ENCODE results near the gene AIRE.
"Not testable (repeated sequence)": the region's sequence is repeated elsewhere in the genome, so short reads cannot be mapped to it uniquely, and the experiment has no call there.

AIRE gene

DNA sequence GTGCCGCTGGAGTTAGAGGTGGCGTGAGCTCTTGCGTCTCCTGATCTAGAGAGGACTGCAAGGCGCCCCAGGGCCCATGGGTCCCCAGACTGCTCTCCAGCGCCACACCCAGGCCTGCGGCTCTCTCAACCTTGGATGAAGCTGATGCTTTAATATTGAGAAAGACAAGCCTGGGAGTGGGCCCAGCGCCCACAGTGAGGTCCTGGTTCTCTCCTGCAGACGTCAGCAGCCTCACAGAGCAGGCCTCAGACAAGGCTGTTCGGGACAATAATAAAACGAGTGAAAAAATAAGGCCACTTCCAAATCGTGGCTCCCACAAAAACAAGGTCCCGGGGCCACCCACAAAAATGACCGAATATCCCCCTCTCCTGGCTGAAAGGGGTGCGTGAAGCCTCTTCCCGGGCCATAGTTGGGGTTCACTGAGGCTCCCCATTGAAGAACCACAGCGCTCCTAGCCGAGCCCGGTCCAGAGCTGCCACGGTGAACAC lies 18.0 kb upstream of the AIRE start:
- DNase-seq (ENCODE audit: low read depth, low spot score), result no peak

DNA sequence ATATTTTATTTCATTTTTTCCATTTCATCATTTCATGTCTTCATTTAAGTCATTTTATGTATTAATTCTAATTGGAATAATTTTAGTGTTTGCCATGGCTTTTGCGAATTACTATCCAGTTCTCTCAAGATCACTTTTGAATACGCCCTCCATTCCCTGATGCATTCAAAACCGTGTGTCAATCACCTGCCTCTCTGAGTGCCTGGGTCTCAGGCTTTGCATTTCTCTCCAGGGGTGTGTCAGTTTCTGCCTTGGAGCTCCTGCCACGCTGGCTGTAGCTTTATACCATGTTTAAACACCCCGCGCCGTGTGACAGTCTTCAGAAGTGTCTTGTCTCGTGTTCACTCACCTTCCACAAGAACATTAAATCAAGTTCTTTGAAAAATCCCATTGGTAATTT lies 16.6 kb upstream of the AIRE start:
- DNase-seq (ENCODE audit: low read depth, low spot score), result no peak

DNA sequence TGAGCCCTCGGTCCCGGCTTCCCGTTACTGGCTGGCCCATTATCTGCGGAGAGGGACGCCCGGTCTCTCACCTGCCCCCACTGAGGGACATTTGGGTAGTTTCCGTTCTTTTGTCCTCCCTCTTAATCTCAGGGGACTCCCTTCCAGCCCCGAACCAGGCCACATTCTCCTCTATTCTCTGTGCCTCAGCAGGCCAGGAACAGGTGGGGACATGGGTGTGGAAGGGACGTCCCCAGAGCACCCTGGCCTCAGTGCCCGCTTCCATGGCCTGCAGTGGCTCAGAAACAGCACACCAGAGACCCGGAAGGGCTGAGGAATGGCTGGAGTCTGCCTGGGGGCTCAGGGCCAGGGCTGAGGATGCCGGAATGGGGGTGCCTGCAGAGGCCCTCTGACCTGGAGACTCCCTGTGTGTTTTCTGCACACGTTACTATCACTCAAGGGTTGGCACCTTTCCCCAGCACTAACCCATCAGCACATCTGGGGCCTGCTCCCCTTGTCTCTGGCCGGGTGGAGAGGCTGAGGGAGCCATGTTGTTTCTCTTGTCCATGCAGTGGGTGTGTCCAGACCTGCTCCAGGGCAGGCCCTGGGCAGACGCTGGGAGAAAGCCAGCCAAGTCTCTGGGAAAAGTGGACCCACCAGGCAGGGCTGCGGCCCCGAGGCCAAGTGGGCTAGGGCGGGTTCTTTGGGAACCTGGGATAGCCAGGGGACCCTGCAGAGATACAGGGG lies 14.0 kb upstream of the AIRE start:
- DNase-seq (ENCODE audit: low read depth, low spot score), result no peak

DNA sequence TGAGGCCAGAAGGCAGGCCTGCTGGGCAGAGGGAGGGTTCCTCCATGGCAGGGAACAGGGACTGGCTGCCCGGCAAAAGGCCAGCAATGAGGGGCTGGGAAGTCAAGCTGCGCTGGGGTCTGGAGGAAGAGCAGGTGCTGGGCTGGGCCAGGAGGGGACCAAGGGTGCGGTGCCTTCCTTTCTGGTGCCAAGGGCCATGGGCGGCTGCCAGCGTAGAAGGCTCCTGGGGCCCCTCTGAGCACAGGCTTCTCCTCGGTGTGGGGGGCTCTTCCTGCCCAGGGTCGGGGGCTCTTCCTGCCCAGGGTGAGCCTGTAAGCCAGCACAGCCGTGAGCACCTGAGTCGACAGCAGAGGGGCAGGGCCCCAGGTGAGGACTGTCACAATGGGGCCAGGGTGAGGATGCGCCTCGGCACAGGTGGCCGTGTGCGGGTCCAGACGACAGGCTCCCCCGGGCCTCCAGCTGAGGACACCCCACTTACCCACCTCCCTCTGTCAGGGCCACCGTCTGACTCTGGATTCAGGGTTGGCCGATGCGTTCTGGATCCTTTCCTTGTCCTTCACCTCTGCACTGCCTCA lies 13.3 kb upstream of the AIRE start:
- DNase-seq (ENCODE audit: low read depth, low spot score), result no peak

DNA sequence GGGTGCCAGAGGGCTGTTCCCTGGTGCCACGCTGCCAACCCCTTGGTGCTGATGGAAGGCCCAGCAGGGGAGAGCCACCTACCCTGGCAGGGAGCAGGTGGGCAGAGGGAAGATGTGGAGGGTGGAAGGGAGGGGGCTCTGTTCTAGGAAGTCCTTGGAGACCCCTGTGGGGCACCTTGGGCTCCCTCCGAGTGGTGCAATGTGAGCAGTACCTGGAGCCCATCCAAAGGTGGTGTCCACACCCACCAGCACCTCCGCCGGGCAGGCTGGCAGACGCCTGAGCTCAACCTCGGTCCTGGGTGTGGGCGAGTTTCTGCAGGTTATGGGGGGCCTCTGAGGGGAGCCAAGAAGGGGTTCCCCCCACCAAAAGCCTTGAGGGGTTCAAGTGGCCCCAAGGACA lies 12.6 kb upstream of the AIRE start:
- no peak for DNase-seq (ENCODE audit: low read depth, low spot score)

DNA sequence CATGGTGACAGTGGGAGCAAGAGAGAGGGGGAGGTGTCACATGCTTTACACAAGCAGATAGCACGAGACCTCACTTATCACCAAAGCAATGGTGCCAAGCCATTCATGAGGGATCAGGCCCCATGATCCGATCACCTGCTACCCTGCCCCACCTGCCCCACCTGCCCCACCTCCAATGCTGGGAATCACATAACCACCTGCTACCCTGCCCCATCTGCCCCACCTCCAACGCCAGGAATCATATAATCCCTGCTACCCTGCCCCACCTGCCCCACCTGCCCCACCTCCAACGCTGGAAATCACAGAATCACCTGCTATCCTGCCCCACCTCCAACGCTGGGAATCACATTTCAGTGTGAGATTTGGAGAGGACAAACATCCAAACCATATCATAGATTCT lies 10.6 kb upstream of the AIRE start:
- DNase-seq (ENCODE audit: low read depth, low spot score), result no peak

DNA sequence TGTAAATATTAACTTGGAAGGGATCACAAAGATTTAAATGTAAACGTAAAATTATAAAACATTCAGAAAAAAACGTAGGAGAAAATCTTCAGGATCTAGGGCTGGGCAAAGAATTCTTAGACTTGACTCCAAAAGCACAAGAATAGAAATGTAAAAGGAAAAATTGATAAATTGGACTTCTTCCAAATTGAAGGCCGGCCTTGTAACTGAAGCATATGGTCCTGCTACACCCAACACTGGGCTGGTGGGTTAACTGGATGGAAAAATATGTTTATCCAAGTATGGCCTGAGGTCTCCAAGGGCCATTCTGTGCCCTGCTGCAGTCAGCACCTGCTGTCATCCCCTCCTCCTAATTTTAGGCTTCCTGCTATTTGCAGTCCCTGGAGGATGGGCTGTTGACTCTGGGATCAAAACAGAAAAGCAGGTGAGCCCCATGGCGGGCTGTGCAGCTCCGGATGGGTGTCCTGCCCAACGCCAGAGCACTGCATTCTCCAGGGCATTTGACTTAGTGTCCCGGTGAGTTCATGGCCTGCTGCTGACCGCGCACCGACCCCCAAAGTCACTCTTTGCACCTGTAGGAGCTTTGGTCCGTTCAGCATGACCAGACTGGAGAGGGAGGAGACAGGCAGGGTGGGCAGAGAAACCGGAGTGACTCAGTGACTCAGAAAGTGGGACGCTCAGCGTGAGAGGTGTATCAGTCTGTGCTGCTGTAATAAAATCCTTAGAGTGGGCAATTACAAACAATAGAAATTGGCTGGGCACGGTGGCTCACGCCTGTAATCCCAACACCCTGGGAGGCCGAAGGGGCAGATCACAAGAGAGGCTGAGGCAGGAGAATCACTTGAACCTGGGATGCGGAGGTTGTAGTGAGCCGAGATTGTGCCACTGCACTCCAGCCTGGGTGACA lies 6.1 kb upstream of the AIRE start:
- no peak for DNase-seq (ENCODE audit: low read depth, low spot score)

DNA sequence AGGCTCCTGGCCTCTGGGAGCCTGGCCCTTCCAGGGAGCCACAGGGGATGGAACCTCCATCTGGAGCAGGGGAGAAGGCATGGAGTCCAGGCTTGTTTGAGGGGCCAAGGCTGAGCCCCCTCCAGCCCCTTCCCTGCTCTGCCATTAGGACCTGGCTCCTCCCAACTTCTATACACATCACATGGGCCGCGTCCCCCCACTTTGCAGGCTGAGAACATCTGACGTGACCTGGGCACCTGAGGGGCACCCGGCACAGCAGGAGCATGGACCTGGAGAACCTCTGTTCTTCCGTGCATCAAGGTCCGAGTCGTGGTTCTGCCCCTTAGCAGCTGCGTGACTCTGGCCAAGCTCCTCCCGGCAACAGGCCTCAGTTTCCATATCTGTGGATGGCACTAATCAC lies 3.9 kb upstream of the AIRE start:
- DNase-seq (ENCODE audit: low read depth, low spot score), result no peak

DNA sequence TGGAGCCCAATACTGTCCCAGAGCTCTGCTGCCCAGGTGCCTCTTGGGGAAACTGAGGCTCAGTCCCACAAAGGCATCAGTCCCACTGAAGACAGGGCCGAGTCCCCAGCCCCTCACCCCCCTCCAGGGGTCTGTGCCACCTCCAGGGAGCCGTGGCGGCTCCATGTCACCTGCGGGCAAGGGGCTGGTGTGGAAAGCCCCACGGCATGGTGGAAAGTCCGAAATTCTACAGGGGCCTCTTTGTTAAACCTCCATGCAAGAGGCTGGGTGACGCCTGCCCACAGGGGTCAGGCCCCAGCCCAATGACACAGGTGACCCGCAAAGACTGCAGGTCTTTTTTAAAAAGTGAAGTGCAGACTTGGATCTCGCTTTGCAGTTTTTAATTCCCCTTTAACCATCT lies 3.3 kb upstream of the AIRE start:
- no peak for DNase-seq (ENCODE audit: low read depth, low spot score)

DNA sequence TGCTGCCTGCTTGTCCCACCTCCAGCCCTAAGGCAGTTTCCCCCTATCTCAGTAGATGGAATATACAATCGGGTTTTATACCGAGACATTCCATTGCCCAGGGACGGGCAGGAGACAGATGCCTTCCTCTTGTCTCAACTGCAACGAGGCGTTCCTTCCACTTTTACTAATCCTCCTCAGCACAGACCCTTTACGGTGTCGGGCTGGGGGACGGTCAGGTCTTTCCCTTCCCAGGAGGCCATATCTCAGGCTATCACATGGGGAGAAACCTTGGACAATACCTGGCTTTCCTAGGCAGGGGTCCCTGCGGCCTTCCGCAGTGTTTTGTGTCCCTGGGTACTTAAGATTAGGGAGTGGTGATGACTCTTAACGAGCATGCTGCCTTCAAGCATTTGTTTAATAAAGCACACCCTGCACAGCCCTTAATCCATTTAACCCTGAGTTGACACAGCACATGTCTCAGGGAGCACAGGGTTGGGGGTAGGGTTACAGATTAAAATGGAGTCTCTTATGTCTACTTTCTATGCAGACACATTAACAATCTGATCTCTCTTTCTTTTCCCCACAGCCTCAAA lies 2.4 kb upstream of the AIRE start:
- DNase-seq (ENCODE audit: low read depth, low spot score), result not testable (repeated sequence)

DNA sequence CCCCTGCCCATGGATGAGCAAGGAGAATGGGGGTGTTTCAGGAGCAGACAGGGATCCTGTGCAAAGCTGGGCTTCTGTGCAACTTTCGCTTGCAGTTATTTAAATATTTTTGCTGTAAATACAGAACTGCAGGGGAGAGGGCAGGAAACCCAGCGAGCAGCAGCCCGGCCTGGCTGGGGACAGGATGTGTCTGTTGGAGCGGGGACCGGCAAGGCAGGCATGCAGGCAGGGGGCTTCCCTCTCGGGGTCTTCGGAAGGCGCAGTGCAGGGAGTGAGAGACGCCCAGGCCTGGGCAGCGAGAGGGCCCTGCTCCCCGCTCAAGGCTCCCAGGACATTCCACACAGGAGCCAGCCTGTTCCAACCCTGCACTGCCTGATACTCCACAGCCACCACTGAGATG lies 1.7 kb upstream of the AIRE start:
- DNase-seq (ENCODE audit: low read depth, low spot score), result no peak

DNA sequence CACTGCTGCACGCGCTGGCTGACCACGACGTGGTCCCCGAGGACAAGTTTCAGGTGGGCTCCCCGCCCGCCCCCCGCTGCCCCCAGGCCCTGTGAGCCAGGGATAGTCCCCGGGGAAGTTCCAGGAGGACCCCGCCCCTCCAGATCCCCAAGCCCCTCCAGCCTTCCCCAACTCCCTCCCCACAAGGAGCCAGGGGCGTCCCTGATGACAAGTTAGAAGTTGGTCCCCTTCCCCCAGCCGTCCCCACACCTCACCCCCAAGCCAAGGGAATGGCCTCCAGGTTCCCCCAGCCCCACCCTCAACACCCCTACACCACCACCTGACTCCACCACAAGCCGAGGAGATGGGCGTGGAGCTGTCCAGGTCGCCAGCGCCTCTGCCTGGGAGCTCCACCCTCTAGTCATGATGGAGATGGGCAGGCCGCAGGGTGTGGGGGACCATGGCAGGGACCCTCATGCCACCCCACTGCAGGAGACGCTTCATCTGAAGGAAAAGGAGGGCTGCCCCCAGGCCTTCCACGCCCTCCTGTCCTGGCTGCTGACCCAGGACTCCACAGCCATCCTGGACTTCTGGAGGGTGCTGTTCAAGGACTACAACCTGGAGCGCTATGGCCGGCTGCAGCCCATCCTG lies 525 bp downstream of the AIRE start:
- DNase-seq (ENCODE audit: low read depth, low spot score), result no peak

DNA sequence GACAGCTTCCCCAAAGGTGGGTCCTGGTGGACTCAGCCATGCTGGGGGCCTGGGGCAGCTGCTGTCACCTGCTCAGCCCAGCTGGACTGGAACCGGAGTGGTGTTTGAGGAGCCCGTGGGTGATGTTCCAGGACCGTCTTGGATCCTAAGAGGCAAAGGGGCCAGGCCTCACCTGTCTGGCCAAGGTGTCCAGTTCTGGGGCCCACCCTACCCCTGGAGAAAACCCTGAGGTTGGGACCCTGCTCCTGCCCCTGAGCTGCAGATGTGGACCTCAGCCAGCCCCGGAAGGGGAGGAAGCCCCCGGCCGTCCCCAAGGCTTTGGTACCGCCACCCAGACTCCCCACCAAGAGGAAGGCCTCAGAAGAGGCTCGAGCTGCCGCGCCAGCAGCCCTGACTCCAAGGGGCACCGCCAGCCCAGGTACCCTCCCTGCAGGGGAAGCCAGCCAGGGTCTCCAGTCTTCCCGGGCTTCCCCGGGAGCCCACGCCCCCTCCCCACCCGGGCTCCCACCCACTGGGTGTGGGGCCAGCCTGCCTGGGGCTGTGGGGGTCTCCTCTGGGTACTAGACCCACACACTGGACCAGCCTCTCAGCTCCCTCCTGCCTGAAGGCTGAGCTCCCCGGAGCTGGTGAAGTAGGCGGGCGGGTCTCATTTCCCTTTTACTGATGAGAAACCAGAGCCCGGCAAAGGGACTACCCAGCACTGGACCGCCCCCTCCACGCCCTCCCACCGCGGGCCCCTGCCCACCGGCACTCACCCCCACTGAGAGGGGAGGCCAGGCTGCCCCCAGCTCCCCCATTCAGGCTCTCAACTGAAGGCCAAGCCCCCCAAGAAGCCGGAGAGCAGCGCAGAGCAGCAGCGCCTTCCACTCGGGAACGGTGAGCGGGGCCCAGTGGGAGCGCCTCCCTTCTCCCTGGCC lies 1.3 kb downstream of the AIRE start:
- DNase-seq (ENCODE audit: low read depth, low spot score), result no peak

DNA sequence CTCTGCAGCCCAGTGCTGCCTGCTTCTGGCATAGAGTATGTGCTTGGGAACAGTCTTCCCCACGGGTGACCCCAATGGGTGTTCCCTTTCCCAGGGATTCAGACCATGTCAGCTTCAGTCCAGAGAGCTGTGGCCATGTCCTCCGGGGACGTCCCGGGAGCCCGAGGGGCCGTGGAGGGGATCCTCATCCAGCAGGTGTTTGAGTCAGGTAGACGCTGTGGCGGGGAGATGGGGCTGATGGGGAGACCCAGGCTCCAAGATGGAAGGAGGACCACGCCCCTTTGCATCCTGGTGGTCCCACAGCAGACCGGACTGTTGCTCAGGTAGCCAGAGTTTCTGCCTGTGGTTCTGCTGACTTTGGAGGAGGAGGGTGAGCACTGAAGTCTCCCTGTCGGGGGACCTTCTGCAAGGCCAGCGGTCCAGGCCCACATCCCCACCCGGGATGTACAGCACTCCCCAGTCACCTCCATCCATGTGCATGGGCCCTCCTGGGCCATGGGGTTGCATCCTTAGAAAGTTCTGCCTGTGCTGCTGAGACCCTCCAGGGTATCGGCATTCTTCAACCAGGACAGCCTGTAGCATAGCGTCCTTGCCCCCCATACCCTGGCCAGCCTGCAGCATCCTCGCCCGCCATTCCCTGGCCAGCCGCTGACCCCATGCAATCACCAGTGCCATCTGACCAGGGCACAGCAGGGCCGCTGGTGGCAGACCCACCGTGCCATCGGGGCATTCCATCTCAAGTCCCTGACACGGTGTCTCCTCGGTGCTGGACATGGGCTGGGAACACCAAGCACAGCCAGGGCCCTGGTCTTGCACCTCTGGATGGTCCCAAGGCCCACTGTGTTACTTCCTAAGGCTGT lies 2.8 kb downstream of the AIRE start:
- DNase-seq (ENCODE audit: low read depth, low spot score), result no peak

DNA sequence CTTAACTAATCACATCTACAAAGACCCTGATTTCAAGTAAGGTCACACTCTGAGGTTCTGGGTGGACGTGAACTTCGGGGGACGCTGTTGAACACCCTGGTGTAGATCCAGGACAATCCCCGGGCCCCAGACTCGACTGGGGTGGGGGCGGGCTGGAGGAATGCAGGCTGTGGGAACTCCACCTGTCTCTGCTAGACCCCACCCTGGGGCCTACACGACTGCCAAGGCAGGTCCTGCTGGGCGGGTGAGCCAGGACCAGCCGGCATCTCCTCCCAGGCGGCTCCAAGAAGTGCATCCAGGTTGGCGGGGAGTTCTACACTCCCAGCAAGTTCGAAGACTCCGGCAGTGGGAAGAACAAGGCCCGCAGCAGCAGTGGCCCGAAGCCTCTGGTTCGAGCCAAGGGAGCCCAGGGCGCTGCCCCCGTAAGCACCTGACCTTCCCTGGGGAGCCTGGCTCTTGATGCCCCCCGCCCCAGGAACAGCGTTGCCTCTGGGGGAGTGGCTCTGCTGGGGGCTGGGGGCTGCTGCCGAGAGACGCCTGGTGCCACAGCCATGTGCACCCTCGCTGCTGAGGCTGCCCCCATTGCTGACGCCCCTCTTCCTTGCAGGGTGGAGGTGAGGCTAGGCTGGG lies 3.8 kb downstream of the AIRE start:
- DNase-seq (ENCODE audit: low read depth, low spot score), result no peak

DNA sequence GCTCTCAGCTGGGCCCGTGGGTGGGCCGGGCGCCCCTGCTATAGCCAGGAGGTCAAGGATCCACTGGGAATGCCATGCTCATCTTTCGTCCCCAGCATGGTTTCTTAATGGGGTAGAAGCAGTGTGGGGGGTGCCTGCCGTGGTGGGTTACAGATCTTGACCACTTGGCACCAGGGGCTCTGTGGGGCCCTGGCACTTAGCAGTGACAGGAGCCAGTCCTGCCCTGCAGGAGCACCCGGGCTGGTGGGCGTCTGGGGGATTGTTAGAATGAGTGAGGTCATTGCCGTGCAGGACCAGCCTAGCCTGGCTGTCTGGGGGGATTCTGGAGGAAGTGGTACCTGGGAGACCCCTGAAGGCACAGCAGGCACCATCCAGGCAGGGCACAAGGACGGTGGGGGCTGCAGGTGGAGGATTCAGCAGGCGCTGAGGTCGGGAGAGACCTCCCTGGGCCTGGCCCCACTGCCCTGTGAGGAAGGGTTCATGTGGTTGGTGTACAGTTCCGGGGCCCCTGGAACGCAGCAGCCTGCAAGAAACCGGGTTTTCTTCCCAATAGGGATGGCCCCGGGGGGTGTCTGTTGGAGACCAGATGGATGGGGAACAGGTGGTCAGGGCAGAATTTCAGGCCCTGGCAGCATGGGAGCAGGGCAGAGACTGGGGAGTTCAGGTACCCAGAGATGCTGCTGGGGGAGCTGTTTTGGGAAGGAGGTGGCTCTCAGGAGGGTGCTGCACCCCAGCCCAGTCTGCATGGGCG lies 4.8 kb downstream of the AIRE start:
- no peak for DNase-seq (ENCODE audit: low read depth, low spot score)

DNA sequence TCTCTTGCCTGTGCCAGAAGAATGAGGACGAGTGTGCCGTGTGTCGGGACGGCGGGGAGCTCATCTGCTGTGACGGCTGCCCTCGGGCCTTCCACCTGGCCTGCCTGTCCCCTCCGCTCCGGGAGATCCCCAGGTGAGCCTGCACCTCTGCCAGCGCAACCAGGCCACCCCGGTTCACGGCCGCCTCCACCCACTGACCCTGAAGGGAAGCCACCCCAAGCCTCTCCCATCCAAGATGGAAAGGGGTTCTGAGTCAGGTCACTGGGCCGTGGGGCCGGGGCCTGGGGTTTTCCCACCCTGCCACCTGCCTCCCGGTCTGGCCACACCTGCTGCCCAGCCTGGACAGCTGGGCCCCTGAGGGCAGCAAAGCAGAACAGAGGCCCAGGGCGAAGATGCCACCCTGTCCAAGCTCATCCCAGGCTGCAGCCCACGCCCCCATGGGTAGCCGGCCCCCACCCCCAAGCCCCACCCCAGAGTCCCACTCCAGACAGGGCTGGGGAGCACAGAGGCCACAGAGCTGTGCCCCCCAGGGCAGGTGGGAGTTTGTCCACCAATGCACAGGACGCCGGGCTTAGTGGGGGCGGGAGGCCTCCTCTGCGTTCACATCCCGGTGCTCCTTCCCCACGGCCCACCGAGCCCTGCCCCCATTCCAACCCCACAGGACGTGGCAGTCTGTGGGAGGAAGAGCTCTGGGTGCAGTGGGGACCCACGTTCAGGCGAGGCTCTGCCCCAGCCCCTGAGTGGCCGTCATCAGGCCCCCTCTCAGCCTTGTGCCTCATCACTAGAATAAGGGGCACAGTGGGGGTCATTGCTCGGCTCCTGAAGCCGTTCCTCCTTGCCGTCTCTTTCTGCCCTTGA lies 5.6 kb downstream of the AIRE start:
- no peak for DNase-seq (ENCODE audit: low read depth, low spot score)

Data from astrocyte of the hippocampus (primary cell).